ENCODE results near the gene TDRD9.

TDRD9 gene

GRCh38 chr14:104066279-104066678, 138.0 kb downstream of the TDRD9 start:
- DNase-seq (ENCODE audit: low read depth in 2 of 2), result no peak

- DNase-seq (ENCODE audit: low read depth in 2 of 2), result no peak
Observed at GRCh38 chr14:104066719-104067295, 138.6 kb downstream of the TDRD9 start.

GRCh38 chr14:104069541-104069940, 141.3 kb downstream of the TDRD9 start:
- DNase-seq (ENCODE audit: low read depth in 2 of 2), result no peak

- no peak for DNase-seq (ENCODE audit: low read depth in 2 of 2)
Observed at GRCh38 chr14:104072586-104072985, 144.3 kb downstream of the TDRD9 start.

GRCh38 chr14:104073764-104074163, 145.5 kb downstream of the TDRD9 start:
- no peak for DNase-seq (ENCODE audit: low read depth in 2 of 2)

GRCh38 chr14:104075530-104076151, 147.4 kb downstream of the TDRD9 start:
- DNase-seq (ENCODE audit: low read depth in 2 of 2), result no peak

- DNase-seq (ENCODE audit: low read depth in 2 of 2), result no peak
Observed at GRCh38 chr14:104076743-104077142, 148.5 kb downstream of the TDRD9 start.

- peak; percentile 66 to 73 for DNase-seq (ENCODE audit: low read depth in 2 of 2)
Observed at GRCh38 chr14:104078031-104078455, 149.8 kb downstream of the TDRD9 start.

GRCh38 chr14:104080376-104081260, 152.4 kb downstream of the TDRD9 start:
- no peak for DNase-seq (ENCODE audit: low read depth in 2 of 2)

- DNase-seq (ENCODE audit: low read depth in 2 of 2), result no peak
Observed at GRCh38 chr14:104081261-104081835, 153.1 kb downstream of the TDRD9 start.

GRCh38 chr14:104081951-104082464, 153.8 kb downstream of the TDRD9 start:
- no peak for DNase-seq (ENCODE audit: low read depth in 2 of 2)

GRCh38 chr14:104082807-104083206, 154.6 kb downstream of the TDRD9 start:
- DNase-seq (ENCODE audit: low read depth in 2 of 2), result no peak

- no peak for DNase-seq (ENCODE audit: low read depth in 2 of 2)
Observed at GRCh38 chr14:104084251-104085002, 156.2 kb downstream of the TDRD9 start.

GRCh38 chr14:104085032-104085888, 157.0 kb downstream of the TDRD9 start, which contains the start of gene ASPG:
Gene ASPG, plus strand, starts transcription at chr14:104085700. Its CDS starts 71 bp downstream, at chr14:104085771.
- no peak for DNase-seq (ENCODE audit: low read depth in 2 of 2)

- DNase-seq (ENCODE audit: low read depth in 2 of 2), result no peak
Observed at GRCh38 chr14:104085889-104086201, 157.6 kb downstream of the TDRD9 start.

GRCh38 chr14:104086210-104086660, 158.0 kb downstream of the TDRD9 start:
- no peak for DNase-seq (ENCODE audit: low read depth in 2 of 2)

- DNase-seq (ENCODE audit: low read depth in 2 of 2), result no peak
Observed at GRCh38 chr14:104086661-104087461, 158.6 kb downstream of the TDRD9 start.

- no peak for DNase-seq (ENCODE audit: low read depth in 2 of 2)
Observed at GRCh38 chr14:104087505-104087904, 159.2 kb downstream of the TDRD9 start.

- DNase-seq (ENCODE audit: low read depth in 2 of 2), result no peak
Observed at GRCh38 chr14:104087981-104088850, 160.0 kb downstream of the TDRD9 start.

Measured in stimulated activated CD4-positive, alpha-beta T cell treated with anti-CD3 and anti-CD28 coated beads, Interleukin-1b, Interleukin-23, amount 100 ng/mL, for 1 hour (primary cell).